Panc1 (cell line): ENCODE measurements around the gene GRIK4. TPM values are rescaled to one million over a fixed set of nuclear protein-coding genes. Genes with fewer than 3 reads are reported as not detected.

Source experiments
- ATAC-seq: fragments of 200-7000 bp; cut with Tn5 transposase; 2 replicates; pipeline ENCODE4 v1.9.1; 2020; ENCODE audit warnings: mild to moderate bottlenecking, moderate library complexity
- BruUV-seq: library from RNA; stranded (reverse); fragments of 400-500 nt; replicated peaks from 2 replicates; lab custom pipeline; 2021; lab: Mats Ljungman, UMichigan
- CTCF ChIA-PET: fragments of 300-600 bp; sonication (Branson Sonifier 250); formaldehyde crosslinking; loops from one replicate; lab custom pipeline; 2022; ENCODE audit warnings: antibody characterized with exemption; lab: Charles Lee
- POLR2A ChIA-PET: fragments of 300-600 bp; sonication (Branson Sonifier 250); formaldehyde crosslinking; loops from one replicate; lab custom pipeline; 2022; ENCODE audit warnings: antibody characterized with exemption; lab: Charles Lee
- DNase-seq: peaks from one replicate; pipeline ENCODE4 v3.0.0-alpha.2; 2010; ENCODE audit warnings: low read depth, low spot score
- H3K27ac ChIP-seq: 2 replicates; pipeline ENCODE4 v1.5.1; 2011; ENCODE audit warnings: mild to moderate bottlenecking, low read length, inconsistent platforms
- H3K27me3 ChIP-seq: fragments of 200-500 bp; sonication (Bioruptor generic); 2 replicates; pipeline ENCODE4 v1.6.0; 2014; ENCODE audit warnings: low read length, inconsistent platforms; ENCODE audit not compliant: control insufficient read depth, insufficient read depth
- H3K36me3 ChIP-seq: fragments of 200-500 bp; sonication (Bioruptor generic); 2 replicates; pipeline ENCODE4 v1.5.1; 2014; ENCODE audit warnings: inconsistent platforms, mild to moderate bottlenecking, low read length, moderate library complexity; ENCODE audit not compliant: control insufficient read depth, insufficient read depth
- H3K4me1 ChIP-seq: 2 replicates; pipeline ENCODE4 v1.5.1; 2011; ENCODE audit warnings: inconsistent platforms, mild to moderate bottlenecking, low read length, moderate library complexity; ENCODE audit not compliant: control insufficient read depth, insufficient read depth
- H3K4me3 ChIP-seq, 2 experiments: 2 replicates each; pipeline ENCODE4 v1.5.1; 2011 to 2012; ENCODE audit warnings: low read depth in 2 of 2, low read length in 2 of 2, mild to moderate bottlenecking in 2 of 2, inconsistent platforms in 1 of 2, moderate library complexity in 1 of 2
- H3K9me3 ChIP-seq: fragments of 200-500 bp; sonication (Bioruptor generic); 2 replicates; pipeline ENCODE4 v1.5.1; 2014; ENCODE audit warnings: low read depth, mild to moderate bottlenecking, inconsistent platforms, low read length, moderate library complexity; ENCODE audit not compliant: control insufficient read depth, insufficient read depth
- POLR2AphosphoS5 ChIP-seq: IDR thresholded peaks from 2 replicates; pipeline ENCODE4 v1.6.1; 2012; ENCODE audit warnings: mild to moderate bottlenecking, low read depth, low read length, moderate library complexity
- SIN3A ChIP-seq: IDR thresholded peaks from 2 replicates; pipeline ENCODE4 v1.6.1; 2012; ENCODE audit warnings: low read depth, mild to moderate bottlenecking, low read length, moderate library complexity, borderline replicate concordance; ENCODE audit not compliant: insufficient read depth
- TCF7L2 ChIP-seq: IDR thresholded peaks from 2 replicates; pipeline ENCODE4 v1.6.1; 2011; ENCODE audit warnings: mild to moderate bottlenecking, low read depth, low read length, inconsistent platforms
- in situ Hi-C: cut with HindIII; loops from 2 replicates; pipeline ENCODE4 v1.10.0; 2016; ENCODE audit warnings: low sequenced_read_pairs, low pct_unique_long_range_greater_than_20kb
- intact Hi-C: fragments of 100-400 bp; cut with micrococcal nuclease; formaldehyde crosslinking; loops from one replicate; pipeline ENCODE4 v1.10.0; 2022; ENCODE audit not compliant: unreplicated experiment
- total RNA-seq: library from RNA; stranded (reverse); gene quantifications from one replicate; pipeline ENCODE4 v1.2.1, GENCODE V29; 2021; ENCODE audit not compliant: unreplicated experiment
- TF ChIP-seq, protein P1 (sequence below): fragments of 450-650 bp; IDR thresholded peaks from 2 replicates; pipeline ENCODE4 v1.5.1; 2017; ENCODE audit warnings: mild to moderate bottlenecking
- TF ChIP-seq, protein P2 (sequence below), 2 experiments: IDR thresholded peaks; 2 replicates each; pipeline ENCODE4 v1.6.1; 2011 to 2012; ENCODE audit warnings: low read depth in 2 of 2, control low read depth in 1 of 2, low read length in 1 of 2, mild to moderate bottlenecking in 1 of 2, moderate library complexity in 1 of 2; ENCODE audit not compliant: insufficient read depth in 1 of 2

GRIK4 gene
- total RNA-seq, 1 experiment from 2014 or later = 0.62 TPM

DNA sequence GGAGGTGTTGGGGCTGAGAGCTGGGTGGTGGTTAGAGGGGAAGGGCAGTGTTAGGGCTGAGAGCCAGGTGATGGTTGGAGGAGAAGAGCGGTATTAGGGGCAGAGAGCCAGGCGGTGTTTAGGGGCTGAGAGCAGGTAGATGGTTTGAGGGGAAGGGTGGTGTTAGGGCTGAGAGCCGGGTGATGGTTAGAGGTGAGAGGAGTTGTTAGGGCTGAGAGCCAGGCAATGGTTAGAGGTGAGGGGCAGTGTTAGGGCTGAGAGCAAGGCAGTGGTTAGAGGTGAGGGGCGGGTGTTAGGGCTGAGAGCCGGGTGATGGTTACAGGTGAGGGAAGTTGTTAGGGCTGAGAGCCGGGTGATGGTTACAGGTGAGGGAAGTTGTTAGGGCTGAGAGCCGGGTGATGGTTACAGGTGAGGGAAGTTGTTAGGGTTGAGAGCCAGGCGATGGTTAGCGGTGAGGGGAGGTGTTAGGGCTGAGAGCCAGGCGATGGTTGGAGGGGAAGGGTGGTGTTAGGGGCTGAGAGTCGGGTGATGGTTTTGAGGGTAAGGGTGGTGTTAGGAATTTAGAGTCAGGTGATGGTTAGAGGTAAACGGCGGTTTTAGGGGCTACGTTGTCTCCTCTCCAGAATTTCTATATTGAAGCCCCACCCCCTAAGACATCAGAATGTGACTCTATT lies 282.4 kb downstream of the GRIK4 start:
- Histone ChIP-seq H3K4me3 (no peak overlapping the region), H3K4me1 (no peaks in the 10 kb centered on the region), H3K36me3 (no peaks in the 10 kb centered on the region), H3K9me3 (no peaks in the 10 kb centered on the region), H3K27ac (no peak overlapping the region), H3K27me3 (peaks cover 20% of the 10 kb centered on the region)
- ChIA-PET POLR2A (no interaction called here), CTCF (no interaction called here)
- DNase-seq = no peak
- intact Hi-C loops = no loop called here
- no TSS peak for BruUV-seq
- TF ChIP-seq POLR2AphosphoS5 (no peak), SIN3A (no peak), TCF7L2 (no peak)
- TF ChIP-seq, protein P1, sequence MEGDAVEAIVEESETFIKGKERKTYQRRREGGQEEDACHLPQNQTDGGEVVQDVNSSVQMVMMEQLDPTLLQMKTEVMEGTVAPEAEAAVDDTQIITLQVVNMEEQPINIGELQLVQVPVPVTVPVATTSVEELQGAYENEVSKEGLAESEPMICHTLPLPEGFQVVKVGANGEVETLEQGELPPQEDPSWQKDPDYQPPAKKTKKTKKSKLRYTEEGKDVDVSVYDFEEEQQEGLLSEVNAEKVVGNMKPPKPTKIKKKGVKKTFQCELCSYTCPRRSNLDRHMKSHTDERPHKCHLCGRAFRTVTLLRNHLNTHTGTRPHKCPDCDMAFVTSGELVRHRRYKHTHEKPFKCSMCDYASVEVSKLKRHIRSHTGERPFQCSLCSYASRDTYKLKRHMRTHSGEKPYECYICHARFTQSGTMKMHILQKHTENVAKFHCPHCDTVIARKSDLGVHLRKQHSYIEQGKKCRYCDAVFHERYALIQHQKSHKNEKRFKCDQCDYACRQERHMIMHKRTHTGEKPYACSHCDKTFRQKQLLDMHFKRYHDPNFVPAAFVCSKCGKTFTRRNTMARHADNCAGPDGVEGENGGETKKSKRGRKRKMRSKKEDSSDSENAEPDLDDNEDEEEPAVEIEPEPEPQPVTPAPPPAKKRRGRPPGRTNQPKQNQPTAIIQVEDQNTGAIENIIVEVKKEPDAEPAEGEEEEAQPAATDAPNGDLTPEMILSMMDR = no peak
- TF ChIP-seq, protein P2, sequence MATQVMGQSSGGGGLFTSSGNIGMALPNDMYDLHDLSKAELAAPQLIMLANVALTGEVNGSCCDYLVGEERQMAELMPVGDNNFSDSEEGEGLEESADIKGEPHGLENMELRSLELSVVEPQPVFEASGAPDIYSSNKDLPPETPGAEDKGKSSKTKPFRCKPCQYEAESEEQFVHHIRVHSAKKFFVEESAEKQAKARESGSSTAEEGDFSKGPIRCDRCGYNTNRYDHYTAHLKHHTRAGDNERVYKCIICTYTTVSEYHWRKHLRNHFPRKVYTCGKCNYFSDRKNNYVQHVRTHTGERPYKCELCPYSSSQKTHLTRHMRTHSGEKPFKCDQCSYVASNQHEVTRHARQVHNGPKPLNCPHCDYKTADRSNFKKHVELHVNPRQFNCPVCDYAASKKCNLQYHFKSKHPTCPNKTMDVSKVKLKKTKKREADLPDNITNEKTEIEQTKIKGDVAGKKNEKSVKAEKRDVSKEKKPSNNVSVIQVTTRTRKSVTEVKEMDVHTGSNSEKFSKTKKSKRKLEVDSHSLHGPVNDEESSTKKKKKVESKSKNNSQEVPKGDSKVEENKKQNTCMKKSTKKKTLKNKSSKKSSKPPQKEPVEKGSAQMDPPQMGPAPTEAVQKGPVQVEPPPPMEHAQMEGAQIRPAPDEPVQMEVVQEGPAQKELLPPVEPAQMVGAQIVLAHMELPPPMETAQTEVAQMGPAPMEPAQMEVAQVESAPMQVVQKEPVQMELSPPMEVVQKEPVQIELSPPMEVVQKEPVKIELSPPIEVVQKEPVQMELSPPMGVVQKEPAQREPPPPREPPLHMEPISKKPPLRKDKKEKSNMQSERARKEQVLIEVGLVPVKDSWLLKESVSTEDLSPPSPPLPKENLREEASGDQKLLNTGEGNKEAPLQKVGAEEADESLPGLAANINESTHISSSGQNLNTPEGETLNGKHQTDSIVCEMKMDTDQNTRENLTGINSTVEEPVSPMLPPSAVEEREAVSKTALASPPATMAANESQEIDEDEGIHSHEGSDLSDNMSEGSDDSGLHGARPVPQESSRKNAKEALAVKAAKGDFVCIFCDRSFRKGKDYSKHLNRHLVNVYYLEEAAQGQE (IDR thresholded peaks at IDR 0.05; ENCODE audit: insufficient read depth in 1 of 2, low read depth in 2 of 2, low read length in 1 of 2) = no peak
- in situ Hi-C loops = no loop called here
- ATAC-seq = no peak

DNA sequence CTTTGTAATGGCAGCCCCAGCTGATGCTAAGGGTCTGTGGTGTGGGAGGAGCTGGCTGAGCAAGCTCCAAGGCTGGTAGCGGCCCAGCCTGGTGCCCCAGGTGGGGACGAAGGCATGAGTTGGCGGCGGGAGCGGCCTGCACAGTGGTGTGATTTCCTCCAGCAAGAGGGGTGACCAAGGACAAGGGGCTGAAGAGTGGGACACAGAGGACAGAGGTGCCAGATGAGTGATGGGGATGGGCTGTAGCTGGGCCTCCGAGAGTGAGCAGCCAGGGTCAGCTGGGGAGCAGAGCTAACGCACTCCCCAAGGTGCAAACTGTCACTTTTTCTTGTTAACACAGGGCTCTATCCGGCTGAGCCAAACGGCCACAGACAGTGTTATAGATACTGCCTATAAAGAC lies 283.2 kb downstream of the GRIK4 start:
- peak; percentile 51; the same call in 1 of the 2 replicates for ATAC-seq
- CTCF ChIA-PET = no interaction called here
- TF ChIP-seq, protein P1 = no peak
- TF ChIP-seq POLR2AphosphoS5 (no peak), SIN3A (no peak), TCF7L2 (no peak)
- TF ChIP-seq, protein P2 (IDR thresholded peaks at IDR 0.05; ENCODE audit: insufficient read depth in 1 of 2, low read depth in 2 of 2, low read length in 1 of 2) = no peak
- no peaks in the 10 kb centered on the region for H3K9me3 ChIP-seq
- H3K4me1 ChIP-seq = no peaks in the 10 kb centered on the region
- BruUV-seq = no TSS peak
- no peaks in the 10 kb centered on the region for H3K36me3 ChIP-seq
- in situ Hi-C loops = no loop called here
- no peak overlapping the region for H3K27ac ChIP-seq
- POLR2A ChIA-PET = no interaction called here
- DNase-seq = no peak
- H3K27me3 ChIP-seq = peaks cover 20% of the 10 kb centered on the region
- H3K4me3 ChIP-seq = no peak overlapping the region
- intact Hi-C loops = loop anchor here (5.0 kb wide), 1 partner anchor 277 kb away; no protein-coding TSS in a partner anchor
